GM21737 (cell line): ENCODE data around the gene CDX1.

ENCODE experiments used
- ATAC-seq: cut with Tn5 transposase; IDR thresholded peaks from one replicate; pipeline ENCODE4 v1.9.1; 2021; ENCODE audit warnings: mild to moderate bottlenecking, moderate library complexity; ENCODE audit not compliant: unreplicated experiment

The CDX1 gene

DNA sequence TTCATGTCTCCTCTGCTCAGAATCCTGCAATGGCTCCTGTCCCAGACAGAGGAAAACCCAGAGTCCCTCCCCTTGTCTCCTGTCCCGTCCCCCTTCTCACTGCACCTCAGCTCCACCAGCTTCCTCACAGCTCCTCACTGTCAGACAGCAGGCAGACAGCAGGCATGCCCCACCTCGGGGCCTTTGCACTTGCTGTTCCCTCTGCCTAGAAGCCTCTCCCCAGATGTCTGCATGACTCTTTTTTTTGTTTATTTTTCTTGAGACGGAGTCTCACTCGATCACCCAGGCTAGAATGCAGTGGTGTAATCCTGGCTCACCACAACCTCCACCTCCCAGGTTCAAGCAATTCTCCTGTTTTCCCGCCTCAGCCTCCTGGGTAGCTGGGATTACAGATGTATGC lies 14.4 kb downstream of the CDX1 start:
- no peak for ATAC-seq

DNA sequence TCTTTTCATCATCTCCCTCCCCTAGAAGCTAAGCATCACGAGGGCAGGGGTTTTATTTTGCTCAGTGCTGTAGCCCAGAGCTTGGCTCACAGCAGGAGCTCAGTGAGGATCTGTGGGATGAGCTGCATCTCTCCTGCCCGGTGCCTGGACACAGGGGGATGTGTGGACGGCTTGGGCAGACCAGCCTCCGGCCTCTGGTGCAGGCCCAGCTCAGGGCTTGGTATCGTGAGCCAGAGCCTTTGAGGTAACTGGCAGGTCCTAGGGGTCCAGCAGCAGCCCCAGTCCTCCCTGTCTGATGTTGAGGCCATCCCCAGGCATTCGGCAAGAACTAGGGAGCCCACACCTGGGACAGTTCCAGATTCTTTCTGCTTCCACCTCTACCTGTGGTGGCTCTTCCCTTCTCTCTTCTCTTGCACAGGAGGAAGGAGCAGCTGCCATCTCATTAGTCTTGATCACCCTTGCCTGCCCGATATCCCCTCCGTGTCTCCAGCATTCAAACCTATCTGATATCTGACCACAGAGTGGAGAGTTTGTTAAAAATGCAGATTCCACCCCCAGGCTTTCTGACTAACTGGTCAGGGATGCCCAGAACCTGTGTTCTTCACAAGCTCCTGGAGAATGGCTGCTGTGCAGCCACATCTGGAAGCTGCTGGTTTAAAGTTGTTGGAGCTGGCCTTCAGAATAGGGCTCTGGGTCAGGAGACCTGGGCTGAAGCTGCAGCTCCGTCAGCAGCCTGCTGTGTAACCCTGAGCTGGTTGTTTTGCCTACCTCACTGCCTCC lies 15.4 kb downstream of the CDX1 start:
- no peak for ATAC-seq

DNA sequence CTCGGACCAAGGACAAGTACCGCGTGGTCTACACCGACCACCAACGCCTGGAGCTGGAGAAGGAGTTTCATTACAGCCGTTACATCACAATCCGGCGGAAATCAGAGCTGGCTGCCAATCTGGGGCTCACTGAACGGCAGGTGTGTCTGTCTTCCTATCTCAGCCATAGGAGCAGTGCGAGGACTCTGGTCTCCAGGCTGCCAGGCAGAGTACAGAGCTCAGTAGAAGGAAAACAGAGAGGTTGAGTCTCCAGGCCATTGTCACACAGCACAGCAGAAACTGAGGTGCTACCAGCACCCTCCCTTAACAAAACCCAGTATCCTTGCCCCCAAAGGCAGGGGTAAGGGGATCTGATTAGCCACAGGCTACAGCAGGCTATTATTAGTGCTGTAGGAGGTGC lies 16.2 kb downstream of the CDX1 start:
- no peak for ATAC-seq

DNA sequence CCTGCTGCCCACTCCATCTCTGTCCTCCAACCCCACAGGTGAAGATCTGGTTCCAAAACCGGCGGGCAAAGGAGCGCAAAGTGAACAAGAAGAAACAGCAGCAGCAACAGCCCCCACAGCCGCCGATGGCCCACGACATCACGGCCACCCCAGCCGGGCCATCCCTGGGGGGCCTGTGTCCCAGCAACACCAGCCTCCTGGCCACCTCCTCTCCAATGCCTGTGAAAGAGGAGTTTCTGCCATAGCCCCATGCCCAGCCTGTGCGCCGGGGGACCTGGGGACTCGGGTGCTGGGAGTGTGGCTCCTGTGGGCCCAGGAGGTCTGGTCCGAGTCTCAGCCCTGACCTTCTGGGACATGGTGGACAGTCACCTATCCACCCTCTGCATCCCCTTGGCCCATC lies 16.9 kb downstream of the CDX1 start:
- ATAC-seq: no peak

GRCh38 chr5:150184006-150184405 lies 17.4 kb downstream of the CDX1 start:
- ATAC-seq: no peak

DNA sequence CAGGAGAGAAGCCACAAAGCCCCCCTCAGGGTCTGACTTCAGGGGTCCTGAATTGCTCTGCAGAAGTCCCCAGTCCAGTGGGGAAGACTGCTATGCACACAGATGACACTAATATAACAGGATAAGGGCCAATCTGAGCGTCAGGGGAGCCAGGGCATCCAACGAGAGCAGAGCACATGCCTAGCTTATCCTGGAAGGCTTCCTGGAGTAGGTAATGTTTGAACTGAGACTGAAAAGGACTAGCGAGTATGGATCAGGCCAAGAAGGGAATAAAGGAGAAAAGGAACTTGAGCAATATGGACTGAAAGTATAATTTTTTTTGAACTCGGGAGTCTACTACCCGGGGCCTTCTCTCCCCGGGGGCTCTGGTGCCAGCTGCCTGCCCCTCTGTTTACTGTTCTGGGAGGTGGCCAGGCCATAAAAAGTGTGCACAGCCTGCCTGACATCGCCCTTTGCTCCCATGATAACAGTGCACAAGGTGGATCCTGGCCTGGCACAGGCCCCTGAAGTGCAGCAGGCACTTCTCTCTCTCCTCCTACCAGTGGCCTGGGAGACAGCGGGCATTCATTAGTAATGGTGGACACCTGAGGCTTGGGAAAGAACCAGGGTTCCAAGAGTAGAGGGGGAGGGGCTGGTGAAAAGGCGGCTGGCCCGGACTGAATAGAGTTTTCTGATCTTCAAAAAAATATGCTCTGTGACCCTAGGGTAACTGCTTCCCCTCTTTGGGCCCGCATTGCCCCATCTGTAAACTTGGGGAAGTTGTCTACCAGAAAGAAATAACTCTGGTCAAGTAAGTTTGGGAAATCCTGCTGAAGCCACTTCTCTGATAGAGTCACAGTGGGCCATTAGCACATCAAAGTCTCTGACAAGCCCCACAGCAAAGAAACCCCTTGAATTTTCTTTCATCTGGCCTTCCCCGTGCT lies 18.7 kb downstream of the CDX1 start:
- no peak for ATAC-seq

DNA sequence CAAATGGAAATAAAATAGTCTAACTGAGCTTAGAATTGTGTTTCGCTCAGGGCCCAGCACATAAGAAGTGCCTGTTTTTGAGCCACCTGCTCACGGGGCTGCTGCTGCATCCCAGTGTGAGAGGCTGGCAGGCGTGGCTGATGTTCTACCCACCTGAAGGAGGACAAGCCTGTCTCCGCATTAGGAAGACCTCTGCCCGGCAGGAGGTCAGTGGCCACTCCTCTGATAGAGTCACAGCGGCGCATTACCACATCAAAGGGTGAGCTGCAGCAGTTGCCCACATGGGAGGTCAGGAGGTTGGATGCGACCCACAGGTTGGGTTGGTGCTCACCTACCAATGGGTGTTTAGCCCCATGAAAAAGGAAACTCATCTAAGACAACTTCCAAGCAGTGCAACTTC lies 19.6 kb downstream of the CDX1 start:
- no peak for ATAC-seq

DNA sequence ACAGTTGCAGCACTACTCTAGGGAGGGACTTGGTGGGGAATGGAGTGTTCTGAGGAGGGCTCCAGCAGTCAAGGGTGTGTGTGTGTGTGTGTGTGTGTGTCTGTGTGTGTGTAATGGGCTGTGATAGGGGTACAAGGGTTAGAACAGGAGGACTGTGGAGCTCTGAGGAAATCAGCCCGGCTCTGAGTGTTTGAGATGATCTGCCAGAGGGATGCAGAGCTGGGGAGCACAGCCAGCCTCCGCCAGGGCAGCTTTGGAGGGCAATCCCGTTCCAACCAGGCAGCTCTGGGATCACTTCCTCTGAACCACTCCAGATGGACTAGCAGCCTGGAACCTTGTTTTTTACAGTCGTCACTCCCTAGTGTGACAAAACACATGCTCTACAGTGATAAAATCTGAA lies 20.3 kb downstream of the CDX1 start:
- ATAC-seq: no peak

DNA sequence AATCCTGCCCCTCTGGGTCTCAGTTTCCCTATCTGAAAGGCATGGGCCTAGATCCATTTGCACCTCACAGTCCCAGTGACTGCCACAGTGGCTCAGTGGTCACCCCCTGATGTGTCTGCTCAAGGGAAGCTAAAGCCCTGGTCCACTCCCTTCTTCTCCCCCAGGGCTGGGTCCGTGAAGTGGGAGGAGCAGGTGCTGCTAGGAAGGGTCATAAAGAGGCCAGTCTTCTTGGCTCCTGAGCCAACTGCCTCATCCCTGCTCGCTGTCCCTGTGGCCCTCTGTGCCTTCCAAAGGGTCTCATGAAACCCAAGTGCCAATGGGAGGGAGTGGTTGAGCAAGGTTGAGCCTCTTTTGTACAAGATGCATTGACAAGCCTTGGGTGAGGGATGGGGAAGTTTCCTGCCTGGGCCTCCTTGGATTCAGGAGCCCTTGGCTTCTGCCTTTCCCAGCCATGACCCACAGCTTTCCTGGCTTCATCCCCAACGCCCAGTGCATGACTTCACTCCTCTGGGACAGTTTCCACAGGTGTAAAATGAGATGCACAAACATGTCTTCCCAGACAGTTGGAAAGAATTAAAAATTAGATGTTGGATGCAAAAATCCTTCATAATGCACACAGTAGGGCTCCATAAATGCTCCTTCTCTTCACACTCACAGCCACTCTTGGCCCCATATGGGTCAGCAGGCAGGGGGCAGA lies 21.7 kb downstream of the CDX1 start:
- ATAC-seq: no peak

GRCh38 chr5:150189326-150189725 lies 22.7 kb downstream of the CDX1 start:
- ATAC-seq: no peak

GRCh38 chr5:150189728-150190502 lies 23.3 kb downstream of the CDX1 start, which contains the start of gene SLC6A7:
TSS of gene SLC6A7 (plus strand) at chr5:150190062. CDS start at chr5:150190328, 266 bp downstream.
- ATAC-seq: no peak

DNA sequence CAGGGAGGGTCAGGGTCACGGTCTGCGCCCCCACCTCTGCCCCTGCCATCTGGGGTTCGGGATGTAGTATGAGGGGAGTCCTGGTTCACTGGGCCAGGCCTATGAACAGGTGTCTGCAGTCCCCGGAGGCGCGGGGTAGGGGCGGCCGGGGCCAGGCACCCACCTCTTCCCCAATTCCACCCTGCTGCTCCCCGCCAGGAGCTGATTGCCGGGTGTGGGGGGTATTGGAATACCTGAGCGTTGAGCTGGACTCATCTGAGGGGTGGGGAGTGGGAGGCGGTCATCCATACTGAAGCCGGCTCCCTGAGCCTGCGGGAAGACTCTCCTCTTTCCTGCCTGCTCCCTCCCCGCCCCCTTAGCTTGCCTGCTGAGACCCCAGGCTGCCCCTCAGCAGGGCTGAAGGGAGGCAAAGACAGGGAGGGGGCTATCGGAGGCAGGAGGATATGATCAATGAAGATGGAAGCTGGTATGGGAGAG lies 24.0 kb downstream of the CDX1 start:
- no peak for ATAC-seq

DNA sequence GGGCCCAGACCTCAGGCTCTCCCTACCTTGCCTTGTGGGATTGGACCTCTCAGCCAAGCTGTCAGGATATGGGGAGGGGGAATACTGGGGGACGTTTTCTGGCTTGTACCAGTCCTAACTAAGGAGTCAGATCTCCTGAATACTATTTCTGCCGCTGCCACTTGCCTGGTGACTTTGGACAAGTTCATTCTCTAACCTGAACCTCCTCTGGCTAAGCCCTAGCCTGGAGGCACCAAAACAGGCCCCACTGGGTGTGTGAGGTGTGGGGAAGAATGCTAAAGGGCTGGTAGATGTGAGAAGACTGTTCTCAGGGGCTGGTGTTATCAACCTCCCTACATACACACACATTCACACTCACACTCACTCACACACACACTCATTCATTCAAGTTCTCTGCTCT lies 24.4 kb downstream of the CDX1 start:
- ATAC-seq: no peak

- ATAC-seq: no peak
Observed at GRCh38 chr5:150192462-150192861, 25.9 kb downstream of the CDX1 start.

DNA sequence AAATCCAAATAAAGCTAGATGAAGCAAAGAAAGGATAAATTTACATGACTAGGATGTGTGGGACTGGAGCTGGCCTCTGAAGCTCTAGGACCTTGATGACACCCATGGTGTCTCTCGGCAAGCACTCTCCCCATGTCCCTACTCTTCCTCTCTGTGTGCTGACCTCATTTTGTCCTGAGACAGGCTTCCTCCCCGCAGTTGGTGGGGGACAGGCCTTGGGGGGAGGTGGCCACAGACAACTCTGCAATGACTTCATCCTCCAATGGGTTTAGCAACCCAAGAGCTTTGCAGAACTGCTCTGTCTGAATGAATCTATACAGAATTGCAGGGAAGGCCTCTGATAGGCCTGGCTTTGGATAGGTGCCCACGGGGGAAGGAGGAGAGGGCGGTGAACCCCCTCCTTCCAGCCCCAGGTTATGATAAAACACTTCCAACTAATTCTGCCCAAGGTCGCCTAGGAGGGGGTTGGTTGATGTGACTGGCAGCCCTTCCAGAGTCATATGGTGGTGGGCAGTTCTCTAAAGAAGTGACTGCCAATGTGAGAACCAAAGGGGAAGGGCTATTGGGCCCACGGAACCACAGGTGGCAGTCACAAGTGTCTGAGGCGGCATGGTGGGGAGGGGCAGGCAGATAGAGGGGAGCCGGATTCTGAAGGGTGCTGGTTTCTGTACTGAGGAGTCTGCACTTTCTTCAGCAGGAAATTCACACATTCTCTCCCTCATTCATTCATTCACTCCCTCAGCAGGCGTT lies 29.3 kb downstream of the CDX1 start:
- ATAC-seq: no peak

- ATAC-seq: no peak
Observed at GRCh38 chr5:150196514-150196913, 29.9 kb downstream of the CDX1 start.

- ATAC-seq: no peak
Observed at GRCh38 chr5:150196986-150197385, 30.4 kb downstream of the CDX1 start.

GRCh38 chr5:150197476-150197875 lies 30.9 kb downstream of the CDX1 start:
- ATAC-seq: no peak

DNA sequence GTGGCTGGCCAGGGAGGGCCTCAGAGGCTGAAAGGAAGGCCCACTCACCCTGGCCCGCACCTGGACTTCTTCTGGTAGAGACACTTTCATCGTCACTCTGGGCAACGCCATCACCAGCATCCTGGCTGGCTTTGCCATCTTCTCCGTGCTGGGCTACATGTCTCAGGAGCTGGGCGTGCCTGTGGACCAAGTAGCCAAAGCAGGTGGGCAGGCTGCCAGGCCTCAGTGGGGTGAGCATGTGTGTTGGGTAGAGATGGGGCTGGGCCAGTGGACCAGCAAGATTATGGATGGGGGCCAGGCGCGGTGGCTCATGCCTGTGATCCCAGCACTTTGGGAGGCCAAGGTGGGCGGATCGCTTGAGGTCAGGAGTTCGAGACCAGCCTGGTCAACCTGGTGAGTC lies 35.9 kb downstream of the CDX1 start:
- no peak for ATAC-seq
